K562 (cell line): ENCODE data around the gene WDR70. TPM values are rescaled to one million over a fixed set of nuclear protein-coding genes. Genes with fewer than 3 reads are reported as not detected.

ENCODE experiments used
- ARID3A ChIP-seq: IDR thresholded peaks from 2 replicates; pipeline ENCODE4 v1.6.1; 2012; ENCODE audit warnings: low read depth, low read length, improper control_type of control experiment, borderline replicate concordance
- BACH1 ChIP-seq: fragments of 200-800 bp; sonication (Bioruptor generic); IDR thresholded peaks from 2 replicates; pipeline ENCODE4 v1.6.1; 2016; ENCODE audit warnings: missing genetic modification characterization, missing compliant biosample characterization
- CC2D1A ChIP-seq: fragments of 450-650 bp; IDR thresholded peaks from 2 replicates; pipeline ENCODE4 v1.6.1; 2017; ENCODE audit warnings: mild to moderate bottlenecking
- CLOCK ChIP-seq: fragments of 250-450 bp; sonication (Bioruptor Pico); IDR thresholded peaks from 2 replicates; pipeline ENCODE4 v1.4.0; 2020; ENCODE audit warnings: mild to moderate bottlenecking, moderate library complexity, borderline replicate concordance
- DMBX1 ChIP-seq: fragments of 250-450 bp; sonication (Bioruptor Pico); IDR thresholded peaks from 2 replicates; pipeline ENCODE4 v1.8.0; 2022; ENCODE audit warnings: inconsistent platforms, mild to moderate bottlenecking, moderate library complexity, borderline replicate concordance
- GATA2 ChIP-seq: sonication (generic); formaldehyde crosslinking; IDR thresholded peaks from 2 replicates; pipeline ENCODE4 v1.4.0; 2020; ENCODE audit warnings: mild to moderate bottlenecking, missing genetic modification reagents
- NFE2 ChIP-seq: IDR thresholded peaks from 2 replicates; pipeline ENCODE4 v1.6.1; 2014; ENCODE audit warnings: antibody characterized with exemption, low read depth
- POLR2AphosphoS2 ChIP-seq: IDR thresholded peaks from 2 replicates; pipeline ENCODE4 v1.6.1; 2012; ENCODE audit warnings: low read length, improper control_type of control experiment
- RBBP5 ChIP-seq: fragments of 200-600 bp; sonication (generic); IDR thresholded peaks from 2 replicates; pipeline ENCODE4 v1.6.1; 2012; ENCODE audit warnings: borderline replicate concordance, mild to moderate bottlenecking, low read length, control low read depth, inconsistent platforms; ENCODE audit not compliant: insufficient read depth, poor library complexity, severe bottlenecking
- RCOR1 ChIP-seq, 2 experiments: IDR thresholded peaks; 2 replicates each; pipeline ENCODE4 v1.6.1; 2012; ENCODE audit warnings: low read depth in 2 of 2, low read length in 2 of 2, borderline replicate concordance in 1 of 2, improper control_type of control experiment in 1 of 2
- ZNF444 ChIP-seq: fragments of 250-450 bp; sonication (Bioruptor Pico); IDR thresholded peaks from 2 replicates; pipeline ENCODE4 v1.4.0; 2020; ENCODE audit warnings: mild to moderate bottlenecking, moderate library complexity
- ZNF79 ChIP-seq: fragments of 250-450 bp; sonication (Bioruptor Pico); IDR thresholded peaks from 2 replicates; pipeline ENCODE4 v1.4.0; 2020; ENCODE audit warnings: low read depth, mild to moderate bottlenecking, moderate library complexity
- polyA plus RNA-seq, 8 experiments: library from polyadenylated mRNA; depleted of rRNA in 4 of 8; stranded (reverse) in 5 of 8; unstranded in 3 of 8; fragments of >200 nt; fragmentation: Nextera tagmentation in 2 of 8; fragmentation: Illumina TruSeq in 1 of 8; extraction: Ambion mirVana in 2 of 8; extraction: Trizol in 1 of 8; gene quantifications; 2 replicates each; pipeline versions ENCODE4 v1.2.1 to v1.2.3, GENCODE V29; 2011 to 2014; ENCODE audit warnings: inconsistent platforms in 1 of 8, missing spikeins in 1 of 8
- total RNA-seq, 7 experiments: library from RNA; depleted of rRNA in 6 of 7; stranded (reverse); fragments of >200 nt in 6 of 7; fragmentation: Illumina TruSeq in 2 of 7; extraction: Trizol in 2 of 7; gene quantifications; 2 replicates each; pipeline versions ENCODE4 v1.2.1 to v1.2.3, GENCODE V29; 2011 to 2021; ENCODE audit warnings: low replicate concordance in 1 of 7

Gene WDR70
- total and polyA plus RNA-seq, 9 of the 15 experiments (the other 6 are each of a cell fraction or from before 2014, with no cell fraction given) = 16.8 to 46.6 (median 38.8) TPM

DNA sequence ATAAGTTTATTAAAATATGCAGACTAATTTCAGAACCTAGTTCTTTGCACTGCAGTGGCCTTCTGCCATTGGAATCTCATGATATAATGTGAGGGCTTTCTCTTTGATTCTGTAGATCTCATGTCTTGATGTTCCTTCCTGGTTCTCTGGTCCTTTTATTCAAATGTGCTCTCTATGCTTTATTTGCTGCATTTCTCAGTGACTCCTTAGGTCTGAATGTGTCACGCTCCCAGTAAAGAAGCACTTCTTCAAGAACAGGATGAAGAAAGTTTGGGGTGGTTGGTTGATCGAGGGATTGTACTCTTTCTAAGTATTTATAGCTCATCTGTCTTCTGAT, 338.1 kb downstream of the WDR70 start (continued):
- TF ChIP-seq ZNF79 (CRISPR knock-in tag) (no peak), CLOCK (CRISPR knock-in tag) (no peak), NFE2 (no peak), RBBP5 (no peak), ZNF444 (CRISPR knock-in tag) (no peak), RCOR1 (IDR thresholded peaks at IDR 0.05; ENCODE audit: borderline replicate concordance in 1 of 2, low read depth in 2 of 2, low read length in 2 of 2) (no peak), BACH1 (tag) (no peak), DMBX1 (CRISPR knock-in tag) (no peak), ARID3A (no peak), CC2D1A (no peak), GATA2 (CRISPR knock-in tag) (no peak), POLR2AphosphoS2 (no peak)
